Activated naive CD8-positive, alpha-beta T cell treated with anti-CD3 and anti-CD28 coated beads, Interleukin-2, amount 50 U/mL, for 16 hours (primary cell): ENCODE results near the gene ASPG.

Source experiments
- DNase-seq: peaks from one replicate; pipeline ENCODE4 v3.0.0-alpha.2; 2020; ENCODE audit warnings: low read depth, low spot score

Gene ASPG

GRCh38 chr14:104135904-104136471, 50.5 kb downstream of the ASPG start:
- no peak for DNase-seq

- no peak for DNase-seq
Observed at GRCh38 chr14:104136472-104137296, 51.2 kb downstream of the ASPG start.

DNA sequence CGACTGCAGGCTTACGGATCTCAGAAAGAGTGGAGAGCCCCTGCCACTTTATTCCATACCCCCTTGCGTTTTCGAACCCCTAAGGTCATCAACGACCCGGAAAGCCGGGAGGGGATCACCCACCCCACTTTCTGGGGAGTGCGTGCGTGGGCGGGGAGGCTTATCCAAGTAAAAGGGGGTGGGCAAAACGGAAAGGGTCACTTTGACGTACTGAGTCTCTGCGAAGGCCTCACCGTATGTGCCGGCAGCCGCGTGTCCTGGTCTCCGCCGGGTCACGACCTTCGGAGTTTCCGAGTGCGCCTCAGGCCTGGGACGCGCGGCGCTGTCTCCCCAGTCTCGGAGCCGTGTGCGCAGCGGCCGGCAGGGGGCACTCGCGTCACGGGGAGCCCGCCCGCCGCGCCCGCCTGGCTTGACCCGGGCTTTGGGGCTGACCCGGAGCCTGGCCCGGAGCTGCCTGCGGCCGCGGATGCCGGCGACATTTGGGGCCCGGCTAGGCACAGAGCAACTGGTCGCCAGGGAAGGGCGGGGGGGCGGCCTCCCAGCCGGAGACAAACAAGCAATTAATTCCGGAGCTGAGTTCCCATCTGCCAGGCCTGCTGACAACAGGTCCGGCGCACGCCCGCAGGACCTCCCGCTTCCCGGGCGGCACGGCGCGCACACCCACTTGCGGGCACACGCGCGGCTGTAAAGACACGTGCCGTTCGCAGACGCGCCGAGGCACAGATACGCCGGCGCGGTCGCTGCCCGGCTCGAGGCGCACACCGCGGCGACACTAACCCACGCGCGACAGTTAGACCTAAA, 52.0 kb downstream of the ASPG start:
- peak; percentile 24 for DNase-seq

GRCh38 chr14:104138098-104138717, 52.7 kb downstream of the ASPG start, which contains the start of gene KIF26A:
Gene KIF26A, plus strand, starts transcription at chr14:104138587. Its CDS starts 136 bp downstream, at chr14:104138723.
- no peak for DNase-seq

GRCh38 chr14:104138718-104139459, 53.4 kb downstream of the ASPG start:
- no peak for DNase-seq

DNA sequence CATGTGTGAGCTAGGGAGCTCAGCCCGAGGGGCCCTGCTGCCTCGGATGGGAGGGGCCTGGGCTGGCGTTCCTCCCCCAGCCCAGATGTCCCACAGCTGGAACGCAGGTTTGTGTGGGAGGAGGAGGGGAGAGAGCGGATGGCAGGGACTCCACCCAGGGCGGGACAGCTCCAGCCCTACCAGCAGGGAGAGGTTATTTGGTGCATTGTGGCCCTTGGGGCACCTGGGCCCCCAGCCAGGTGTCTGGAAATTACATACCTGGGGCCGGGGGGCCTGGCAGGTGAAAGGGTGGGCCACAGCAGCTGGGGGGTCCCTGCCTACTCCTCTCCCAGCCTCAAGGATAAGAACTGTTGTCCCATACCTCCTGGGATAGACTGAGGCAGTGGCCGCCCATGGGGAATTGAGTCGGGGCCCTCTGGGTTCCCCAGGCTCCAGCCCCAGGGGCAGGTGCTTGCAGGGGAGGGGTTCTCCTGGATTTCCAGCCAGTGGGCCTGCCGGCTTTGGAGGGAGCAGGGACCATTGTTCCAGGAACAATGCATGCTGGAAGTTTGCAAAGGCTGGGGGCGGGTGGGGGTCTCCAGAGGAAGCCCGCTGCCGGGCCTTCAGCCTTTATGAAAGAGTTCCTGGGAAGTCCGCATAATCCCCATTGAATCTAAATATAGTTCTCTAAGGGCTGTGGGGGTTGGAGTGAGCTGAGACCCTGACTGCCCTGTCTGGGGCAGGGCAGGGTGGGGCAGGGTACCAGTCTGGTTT, 54.1 kb downstream of the ASPG start:
- DNase-seq: no peak

GRCh38 chr14:104140213-104140462, 54.6 kb downstream of the ASPG start:
- no peak for DNase-seq

DNA sequence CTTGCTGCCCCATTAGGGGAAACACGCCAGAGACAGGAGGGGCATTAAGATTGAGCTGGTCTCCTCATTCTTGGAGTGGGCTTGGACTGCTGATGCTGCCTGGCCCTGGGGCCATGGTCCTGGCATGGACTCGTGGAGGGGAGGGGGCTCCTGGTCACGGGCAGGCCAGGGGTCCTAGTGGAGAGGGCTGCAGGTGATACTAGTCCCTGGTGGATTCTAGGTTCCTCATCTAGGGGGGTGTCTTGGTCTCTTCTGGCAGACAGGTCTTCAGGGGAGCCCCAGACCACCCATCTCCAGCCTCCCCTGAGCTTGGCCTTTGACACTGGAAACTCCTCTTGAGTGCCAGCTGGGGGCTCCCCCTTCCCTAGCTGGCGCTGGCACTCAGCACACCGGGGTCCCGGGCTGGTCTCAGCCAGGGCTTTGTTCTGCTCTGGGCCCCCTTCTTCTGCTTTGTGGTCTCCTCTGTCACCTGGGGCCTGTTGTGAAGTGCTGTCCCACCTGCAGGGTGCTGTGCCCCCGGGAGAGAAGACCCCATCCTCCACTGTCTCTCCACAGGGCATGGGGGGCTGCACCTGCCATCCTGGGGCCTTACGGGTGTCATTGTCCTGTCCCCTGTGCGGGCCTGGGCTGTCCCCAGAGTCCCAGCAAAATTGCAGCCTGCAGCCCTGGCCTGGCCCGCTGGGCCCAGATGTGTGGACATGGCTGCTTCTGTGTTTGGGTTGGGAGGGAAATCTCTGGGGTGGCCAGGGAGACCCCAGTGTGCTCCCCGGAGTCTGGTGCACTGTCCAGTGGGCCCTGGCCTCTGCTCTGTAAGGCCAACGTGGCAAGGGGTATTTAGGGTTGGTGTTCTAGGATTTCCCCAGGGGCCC, 55.2 kb downstream of the ASPG start:
- no peak for DNase-seq

DNA sequence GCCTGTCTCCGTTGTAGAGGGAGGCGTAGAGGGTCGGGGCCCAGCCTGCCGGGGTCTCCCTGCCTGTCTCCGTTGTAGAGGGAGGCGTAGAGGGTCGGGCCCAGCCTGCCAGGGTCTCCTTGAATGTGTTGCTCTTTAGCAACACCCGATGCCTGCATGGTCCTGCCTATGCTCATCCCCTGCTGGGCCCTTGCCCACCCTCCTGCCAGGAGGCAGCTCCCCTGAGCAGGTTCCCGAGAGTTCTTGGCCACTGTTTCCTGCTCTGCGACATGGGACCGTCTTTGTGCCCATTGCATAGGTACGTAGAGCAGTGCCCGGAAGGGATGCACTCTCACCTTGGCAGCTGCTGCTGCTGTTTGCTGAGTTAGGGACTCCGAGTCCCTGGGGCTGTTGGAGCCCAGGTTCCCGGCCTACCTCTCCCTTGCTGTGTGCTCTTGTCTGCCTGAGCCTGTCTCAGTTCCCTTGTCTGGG, 56.2 kb downstream of the ASPG start:
- DNase-seq: no peak

DNA sequence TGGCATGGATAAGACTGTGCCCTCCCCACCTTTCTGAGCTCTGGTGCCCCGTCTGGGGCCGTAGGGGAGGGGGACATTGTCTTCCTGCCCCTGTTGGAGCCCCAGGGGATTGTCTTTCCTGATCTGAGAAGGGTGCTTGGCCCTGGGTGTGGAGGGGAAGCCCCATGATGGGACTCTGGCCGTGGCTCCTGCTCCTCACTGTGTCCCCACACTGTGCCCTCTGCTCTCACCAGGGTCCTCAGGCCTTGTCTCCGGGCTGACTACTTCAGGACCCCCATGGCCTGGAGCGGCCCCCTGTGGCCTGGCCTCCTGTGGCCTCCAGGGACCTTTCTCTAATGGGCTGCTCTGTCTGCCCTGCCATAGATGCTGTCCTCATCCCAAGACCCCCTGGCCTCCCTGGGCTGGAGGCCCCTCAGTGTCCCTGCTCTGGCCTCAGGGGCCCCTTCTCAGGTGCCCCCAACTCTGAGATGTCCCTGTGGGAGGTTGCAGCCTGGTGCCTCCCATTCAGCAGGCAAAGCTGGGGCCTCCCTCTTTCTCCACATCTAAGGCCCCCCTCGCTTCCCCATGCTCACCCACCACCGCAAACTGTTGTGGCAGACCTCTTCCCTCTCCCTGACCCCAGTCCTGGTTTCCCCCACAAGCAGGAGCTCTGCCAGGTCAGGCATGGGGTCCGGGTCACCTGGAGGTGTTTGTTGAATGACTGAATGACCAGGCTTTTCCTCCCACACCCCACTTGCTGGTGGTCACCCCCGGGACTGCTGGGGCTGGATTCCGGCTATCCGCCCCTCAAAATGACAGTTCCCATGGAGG, 56.8 kb downstream of the ASPG start:
- DNase-seq: no peak

DNA sequence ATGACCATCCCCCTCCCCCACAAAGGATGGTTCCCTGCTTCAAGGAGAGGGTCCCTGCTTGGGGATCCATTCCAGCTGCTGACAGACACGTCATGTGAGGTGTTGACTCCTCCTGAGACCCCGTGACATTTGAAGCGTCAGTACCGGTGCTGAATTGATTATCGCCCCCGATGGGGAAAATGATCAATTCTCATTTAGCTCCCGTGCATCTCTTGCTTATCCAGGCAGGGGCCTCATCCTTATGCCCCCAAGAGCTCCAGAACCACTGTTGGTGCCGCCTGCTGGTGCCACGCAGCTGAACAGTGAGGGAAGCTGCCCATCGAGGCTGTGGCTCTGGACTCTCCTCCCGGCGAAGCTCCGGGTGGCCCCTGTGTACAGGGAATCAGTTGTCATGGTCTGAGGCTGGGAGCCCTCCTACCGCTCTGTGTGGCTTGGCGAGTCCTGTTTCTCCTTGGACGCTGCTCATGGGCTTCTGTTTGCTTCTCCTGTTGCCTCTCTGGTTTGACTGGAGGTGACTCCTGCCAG, 57.5 kb downstream of the ASPG start:
- no peak for DNase-seq

DNA sequence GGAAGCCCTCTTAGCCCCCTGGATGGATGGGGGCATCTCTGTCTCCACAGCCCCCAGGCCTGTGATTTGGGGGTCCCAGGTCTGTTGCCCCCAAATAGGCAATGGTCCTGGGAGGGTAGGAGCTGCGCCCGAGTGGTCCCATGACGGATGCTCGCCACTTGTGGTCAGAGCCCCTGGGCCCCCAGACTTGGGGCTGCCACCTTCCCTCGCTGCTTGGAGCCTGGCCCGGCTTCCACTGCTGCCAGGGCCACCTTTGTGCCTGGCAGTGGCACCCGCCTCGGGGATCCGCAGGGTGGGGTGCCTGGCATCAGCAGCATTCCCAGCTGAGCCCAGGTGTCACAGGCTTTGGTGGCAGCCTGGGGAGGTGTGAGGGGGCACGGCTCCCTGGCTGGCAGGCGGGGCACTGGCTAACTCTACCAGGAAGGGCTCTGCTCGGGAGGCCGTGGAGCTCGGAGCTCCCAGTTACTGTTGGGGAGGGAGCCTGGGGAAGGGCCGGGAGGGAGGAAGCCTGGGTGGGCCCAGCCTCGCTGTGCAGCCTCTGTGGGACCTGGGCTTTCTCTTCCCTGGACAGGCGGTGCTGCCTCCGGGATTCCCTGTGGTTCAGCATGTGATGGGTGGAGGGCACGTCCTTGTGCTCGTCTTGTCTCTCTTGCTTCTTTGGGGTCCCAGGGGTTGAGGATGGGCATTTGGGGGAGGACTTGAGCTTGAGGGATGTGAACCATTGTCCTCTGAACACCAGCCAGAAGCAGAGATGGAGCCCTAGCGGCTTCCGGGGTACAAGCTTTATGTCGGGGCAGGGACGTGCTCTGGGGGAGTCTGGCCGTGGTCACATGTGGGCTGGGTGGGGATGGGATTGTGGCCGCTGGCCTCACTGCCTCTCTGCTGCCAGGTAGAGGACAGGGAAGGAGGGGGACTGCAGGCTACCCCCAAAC, 58.3 kb downstream of the ASPG start:
- DNase-seq: no peak

GRCh38 chr14:104144453-104144790, 58.9 kb downstream of the ASPG start:
- no peak for DNase-seq

- no peak for DNase-seq
Observed at GRCh38 chr14:104144911-104145825, 59.7 kb downstream of the ASPG start.

GRCh38 chr14:104145826-104146601, 60.5 kb downstream of the ASPG start:
- DNase-seq: no peak
